Mesenchymal stem cell (in vitro differentiated cells and primary cell): ENCODE measurements around the gene ZNF568.

Experiments used
- DNase-seq: peaks from one replicate; pipeline ENCODE4 v3.0.0-alpha.2; 2013
- H2AFZ ChIP-seq: one replicate; pipeline ENCODE4 v1.6.1; 2013; ENCODE audit warnings: low read depth, mild to moderate bottlenecking, control low read depth, inconsistent platforms, low read length, moderate library complexity
- H2AK5ac ChIP-seq: 2 replicates; pipeline ENCODE4 v1.6.1; 2013; ENCODE audit warnings: low read length, moderate library complexity, mild to moderate bottlenecking, inconsistent platforms; ENCODE audit not compliant: severe bottlenecking
- H2BK120ac ChIP-seq: one replicate; pipeline ENCODE4 v1.6.1; 2013; ENCODE audit warnings: low read depth, mild to moderate bottlenecking, inconsistent platforms, low read length, moderate library complexity
- H2BK12ac ChIP-seq, 2 experiments: one replicate each; pipeline ENCODE4 v1.6.1; 2013; ENCODE audit warnings: inconsistent platforms in 2 of 2, low read length in 2 of 2, mild to moderate bottlenecking in 2 of 2, moderate library complexity in 2 of 2, control low read depth in 1 of 2
- H2BK15ac ChIP-seq: one replicate; pipeline ENCODE4 v1.6.1; 2013; ENCODE audit warnings: mild to moderate bottlenecking, low read depth, inconsistent platforms; ENCODE audit not compliant: poor library complexity, severe bottlenecking
- H2BK5ac ChIP-seq: 2 replicates; pipeline ENCODE4 v1.6.1; 2013; ENCODE audit warnings: low read depth, mild to moderate bottlenecking, low read length, control low read depth, inconsistent platforms; ENCODE audit not compliant: poor library complexity, severe bottlenecking
- H3K14ac ChIP-seq, 2 experiments: one replicate each; pipeline ENCODE4 v1.6.1; 2013; ENCODE audit warnings: inconsistent platforms in 2 of 2, low read length in 2 of 2, control low read depth in 1 of 2, mild to moderate bottlenecking in 1 of 2, moderate library complexity in 1 of 2
- H3K18ac ChIP-seq, 2 experiments: one replicate each; pipeline ENCODE4 v1.6.1; 2013; ENCODE audit warnings: inconsistent platforms in 2 of 2, low read length in 2 of 2, control low read depth in 1 of 2, low read depth in 1 of 2, mild to moderate bottlenecking in 1 of 2
- H3K23ac ChIP-seq, 2 experiments: one replicate each; pipeline ENCODE4 v1.6.1; 2013; ENCODE audit warnings: inconsistent platforms in 2 of 2, low read length in 2 of 2, mild to moderate bottlenecking in 2 of 2, moderate library complexity in 2 of 2, control low read depth in 1 of 2
- H3K27ac ChIP-seq: 2 replicates; pipeline ENCODE4 v1.5.1; 2013; ENCODE audit warnings: mild to moderate bottlenecking, moderate library complexity, low read length, control low read depth, inconsistent platforms; ENCODE audit not compliant: poor library complexity, severe bottlenecking
- H3K27me3 ChIP-seq, 2 experiments: 2 replicates each; pipeline versions ENCODE4 v1.6.1 to v1.7.0; 2013; ENCODE audit warnings: low read length in 2 of 2, mild to moderate bottlenecking in 2 of 2, moderate library complexity in 2 of 2, control low read depth in 1 of 2, inconsistent platforms in 1 of 2; ENCODE audit not compliant: control insufficient read depth in 1 of 2, insufficient read depth in 1 of 2
- H3K36me3 ChIP-seq, 2 experiments: 2 replicates each; pipeline versions ENCODE4 v1.6.1 to v1.7.0; 2013; ENCODE audit warnings: low read length in 2 of 2, control low read depth in 1 of 2, inconsistent platforms in 1 of 2, low read depth in 1 of 2, mild to moderate bottlenecking in 1 of 2; ENCODE audit not compliant: insufficient read depth in 2 of 2, control insufficient read depth in 1 of 2
- H3K4ac ChIP-seq, 2 experiments: one replicate each; pipeline ENCODE4 v1.6.1; 2013; ENCODE audit warnings: inconsistent platforms in 2 of 2, low read length in 2 of 2, mild to moderate bottlenecking in 2 of 2, moderate library complexity in 2 of 2, control low read depth in 1 of 2, low read depth in 1 of 2
- H3K4me1 ChIP-seq: 2 replicates; pipeline ENCODE4 v1.6.1; 2013; ENCODE audit warnings: low read depth, low read length, control low read depth; ENCODE audit not compliant: control insufficient read depth, insufficient read depth
- H3K4me2 ChIP-seq: 2 replicates; pipeline ENCODE4 v1.6.1; 2013; ENCODE audit warnings: low read length, mild to moderate bottlenecking, inconsistent platforms; ENCODE audit not compliant: poor library complexity, severe bottlenecking
- H3K4me3 ChIP-seq, 2 experiments: 2 replicates each; pipeline versions ENCODE4 v1.5.1 to v1.7.0; 2013; ENCODE audit warnings: low read length in 2 of 2, mild to moderate bottlenecking in 2 of 2, control low read depth in 1 of 2, low read depth in 1 of 2; ENCODE audit not compliant: insufficient read depth in 1 of 2
- H3K79me1 ChIP-seq: replicated peaks from 2 replicates; pipeline ENCODE4 v1.6.1; 2013; ENCODE audit warnings: mild to moderate bottlenecking, control low read depth, low read length, inconsistent platforms; ENCODE audit not compliant: poor library complexity, severe bottlenecking
- H3K9ac ChIP-seq: 2 replicates; pipeline ENCODE4 v1.7.0; 2013; ENCODE audit warnings: mild to moderate bottlenecking, low read length, moderate library complexity
- H3K9me3 ChIP-seq: 2 replicates; pipeline ENCODE4 v1.7.0; 2013; ENCODE audit warnings: mild to moderate bottlenecking, low read length; ENCODE audit not compliant: control insufficient read depth
- H4K8ac ChIP-seq: one replicate; pipeline ENCODE4 v1.6.1; 2013; ENCODE audit warnings: inconsistent platforms, mild to moderate bottlenecking, low read length, moderate library complexity
- H4K91ac ChIP-seq: one replicate; pipeline ENCODE4 v1.6.1; 2013; ENCODE audit warnings: mild to moderate bottlenecking, low read length, inconsistent platforms
- WGBS: methylation state at CpG from one replicate; pipeline ENCODE4 v1.1.7; 2013; ENCODE audit warnings: mixed read lengths; 5-methylcytosine and 5-hydroxymethylcytosine counted together

ZNF568 gene

GRCh38 chr19:37012093-37012745 lies 96.1 kb downstream of the ZNF568 start:
- Histone ChIP-seq H3K9me3 (peaks cover 46% of the 10 kb centered on the region), H4K8ac (no peak overlapping the region), H2BK120ac (no peak overlapping the region), H3K27ac (no peak overlapping the region), H3K23ac (no peak overlapping the region), H3K36me3 (no peaks in the 10 kb centered on the region), H3K27me3 (no peaks in the 10 kb centered on the region), H3K4me3 (no peak overlapping the region), H4K91ac (no peak overlapping the region), H3K4me2 (no peak overlapping the region), H2AFZ (no peak overlapping the region), H2BK12ac (no peak overlapping the region), H3K4ac (no peak overlapping the region), H3K18ac (no peak overlapping the region), H3K14ac (no peak overlapping the region), H2BK5ac (no peak overlapping the region), H3K9ac (no peak overlapping the region), H3K4me1 (no peaks in the 10 kb centered on the region), H2AK5ac (no peak overlapping the region), H2BK15ac (no peak overlapping the region), H3K79me1 (no peaks in the 10 kb centered on the region)
- WGBS = 92% methylated on average over 41 of the region's 41 CpGs
- DNase-seq = no peak

DNA sequence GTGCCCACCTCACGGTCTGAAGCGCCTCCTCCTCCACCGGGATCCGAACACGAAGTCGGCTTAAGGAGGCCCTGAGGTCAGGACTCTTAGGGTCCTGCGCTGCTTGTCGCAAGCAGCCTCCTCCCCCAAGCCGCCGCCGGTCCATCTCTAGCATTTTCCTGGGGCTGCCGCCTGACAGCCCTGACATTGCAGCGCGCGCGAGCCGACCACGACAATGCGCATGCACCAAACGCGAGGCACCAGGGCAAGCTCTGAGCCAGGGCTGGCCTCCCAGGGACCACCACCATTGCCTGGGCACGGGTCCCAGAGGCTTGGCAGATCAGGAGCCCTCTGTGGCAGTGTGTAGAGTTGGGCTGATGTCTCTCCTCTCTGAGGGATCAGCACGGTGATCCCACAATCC lies 98.3 kb downstream of the ZNF568 start:
- no peak overlapping the region for H3K27ac ChIP-seq
- H3K9ac ChIP-seq = no peak overlapping the region
- no peaks in the 10 kb centered on the region for H3K79me1 ChIP-seq
- peaks cover 45% of the 10 kb centered on the region for H3K9me3 ChIP-seq
- no peak for DNase-seq
- H2BK120ac ChIP-seq = no peak overlapping the region
- H2BK5ac ChIP-seq = no peak overlapping the region
- no peak overlapping the region for H3K4me2 ChIP-seq
- no peaks in the 10 kb centered on the region for H3K27me3 ChIP-seq
- H3K4me3 ChIP-seq = no peak overlapping the region
- no peaks in the 10 kb centered on the region for H3K36me3 ChIP-seq
- H4K91ac ChIP-seq = no peak overlapping the region
- no peak overlapping the region for H2AK5ac ChIP-seq
- H3K23ac ChIP-seq = no peak overlapping the region
- H4K8ac ChIP-seq = no peak overlapping the region
- WGBS = 93% methylated on average over 23 of the region's 23 CpGs
- no peak overlapping the region for H2BK15ac ChIP-seq
- no peak overlapping the region for H3K14ac ChIP-seq
- no peak overlapping the region for H2BK12ac ChIP-seq
- no peaks in the 10 kb centered on the region for H3K4me1 ChIP-seq
- no peak overlapping the region for H3K4ac ChIP-seq
- no peak overlapping the region for H2AFZ ChIP-seq
- no peak overlapping the region for H3K18ac ChIP-seq

GRCh38 chr19:37045140-37045539 lies 129.0 kb downstream of the ZNF568 start:
- Histone ChIP-seq H2BK5ac (no peak overlapping the region), H2AFZ (no peak overlapping the region), H3K27me3 (no peaks in the 10 kb centered on the region), H2BK120ac (no peak overlapping the region), H3K4me2 (no peak overlapping the region), H3K9ac (no peak overlapping the region), H4K91ac (no peak overlapping the region), H3K9me3 (peaks cover 56% of the 10 kb centered on the region), H3K79me1 (no peaks in the 10 kb centered on the region), H3K36me3 (no peaks in the 10 kb centered on the region), H3K4me3 (no peak overlapping the region), H2BK15ac (no peak overlapping the region), H3K14ac (no peak overlapping the region), H2BK12ac (no peak overlapping the region), H3K4ac (no peak overlapping the region), H3K23ac (no peak overlapping the region), H4K8ac (no peak overlapping the region), H2AK5ac (no peak overlapping the region), H3K4me1 (no peaks in the 10 kb centered on the region), H3K18ac (no peak overlapping the region), H3K27ac (no peak overlapping the region)
- whole genome bisulfite sequencing = 0% methylated on average over 1 of the region's 1 CpG
- no peak for DNase-seq
